SK-N-MC (cell line): ENCODE measurements around the gene RAB5A.

Source experiments
- EZH2 ChIP-seq: fragments of 200-600 bp; sonication (generic); IDR thresholded peaks from one replicate; pipeline ENCODE4 v1.6.1; 2017; ENCODE audit warnings: antibody characterized with exemption
- FOXP2 ChIP-seq: optimal IDR thresholded peaks from 2 replicates; pipeline ENCODE3; 2011; ENCODE audit warnings: mild to moderate bottlenecking, moderate library complexity; ENCODE audit not compliant: insufficient read depth; ENCODE audit errors: extremely low read length, control extremely low read depth
- POLR2AphosphoS5 ChIP-seq: IDR thresholded peaks from 2 replicates; pipeline ENCODE4 v1.6.1; 2012; ENCODE audit warnings: mild to moderate bottlenecking, low read depth, low read length, borderline replicate concordance

DNA sequence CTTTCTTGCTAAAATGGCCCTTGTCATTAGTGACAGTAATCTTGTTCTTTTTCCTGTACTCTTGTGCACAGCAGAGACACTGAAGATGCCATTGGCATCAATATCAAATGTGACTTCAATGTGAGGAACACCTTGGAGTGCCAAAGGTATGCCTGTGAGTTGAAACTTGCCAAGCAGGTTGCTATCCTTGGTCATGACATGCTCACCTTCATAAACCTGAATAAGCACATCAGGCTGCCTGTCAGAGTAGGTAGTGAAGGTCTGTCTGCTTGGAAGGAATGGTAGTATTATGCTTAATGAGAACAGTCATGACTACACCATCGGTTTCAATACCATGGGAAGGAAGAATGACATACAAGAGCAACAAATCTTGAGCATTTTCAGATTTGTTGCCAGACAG is 6.3 kb upstream of the RAB5A start:
- TF ChIP-seq POLR2AphosphoS5 (no peak), EZH2 (no peak), FOXP2 (no peak)
